ENCODE data around the gene KLHL10.
"Not testable (repeated sequence)": the region's sequence is repeated elsewhere in the genome, so short reads cannot be mapped to it uniquely, and the experiment has no call there.

Gene KLHL10

DNA sequence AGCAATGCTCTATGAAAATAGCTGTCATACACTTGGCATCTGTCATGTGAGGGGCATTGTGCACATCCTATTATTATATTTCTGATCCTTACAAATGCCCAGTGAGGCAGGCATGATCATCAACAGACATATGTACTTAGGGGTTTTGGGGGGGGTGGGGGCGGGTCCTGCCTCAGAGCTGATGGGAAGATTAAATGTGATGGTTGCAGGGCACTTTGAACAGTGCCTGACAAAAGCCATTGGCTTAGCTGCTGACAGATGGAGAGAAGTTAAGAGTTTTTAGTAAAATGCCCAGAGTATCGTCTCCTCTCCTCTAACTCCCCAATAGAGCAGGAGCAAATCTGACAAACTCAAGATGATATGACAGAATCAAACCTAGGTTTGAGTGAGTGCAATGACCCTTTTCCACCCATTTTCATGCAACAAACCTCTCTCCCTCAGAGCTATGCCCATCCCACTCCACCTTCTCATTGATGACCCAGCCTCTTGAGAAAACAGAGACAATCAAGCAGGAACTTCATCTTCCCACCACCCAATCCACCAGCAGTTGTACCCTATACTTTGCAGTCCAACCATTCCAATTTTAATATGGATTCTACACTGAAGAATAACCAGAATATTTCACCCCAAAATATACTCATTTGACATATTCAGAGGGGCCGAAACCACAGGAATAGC, 22.8 kb downstream of the KLHL10 start:
- FAIRE-seq, result no peak

DNA sequence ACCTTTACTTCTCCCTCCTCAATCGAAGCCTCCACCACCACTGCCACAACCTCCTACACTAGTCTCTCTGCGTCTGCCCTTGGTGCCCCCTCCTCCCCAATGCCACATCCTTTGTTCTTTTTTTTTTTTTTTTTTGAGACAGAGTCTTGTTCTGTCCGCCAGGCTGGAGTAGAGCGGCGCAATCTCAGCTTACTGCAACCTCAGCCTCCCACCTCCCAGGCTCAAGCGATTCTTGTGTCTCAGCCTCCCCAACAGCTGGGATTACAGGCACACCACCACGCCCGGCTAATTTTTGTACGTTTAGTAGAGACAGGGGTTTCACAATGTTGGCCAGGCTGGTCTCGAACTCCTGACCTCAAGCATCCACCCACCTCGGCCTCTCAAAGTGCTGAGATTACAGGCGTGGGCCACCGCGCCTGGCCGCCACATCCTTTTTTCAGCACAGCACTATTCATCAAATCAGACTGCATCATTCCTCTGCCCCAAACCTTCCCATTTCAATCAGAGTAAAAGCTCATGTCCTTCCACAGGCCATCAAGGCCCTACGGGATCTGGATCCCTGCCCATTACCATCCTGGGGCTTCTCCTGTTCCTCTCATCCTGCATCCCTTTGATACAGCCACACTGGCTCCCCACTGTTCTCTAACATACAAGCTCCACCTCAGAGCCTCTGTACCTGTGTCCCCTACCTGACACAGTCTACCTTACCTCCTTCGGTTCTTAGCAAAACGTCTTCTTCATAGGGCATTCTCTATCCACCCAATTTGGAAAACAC, 25.6 kb downstream of the KLHL10 start:
- no peak for FAIRE-seq

DNA sequence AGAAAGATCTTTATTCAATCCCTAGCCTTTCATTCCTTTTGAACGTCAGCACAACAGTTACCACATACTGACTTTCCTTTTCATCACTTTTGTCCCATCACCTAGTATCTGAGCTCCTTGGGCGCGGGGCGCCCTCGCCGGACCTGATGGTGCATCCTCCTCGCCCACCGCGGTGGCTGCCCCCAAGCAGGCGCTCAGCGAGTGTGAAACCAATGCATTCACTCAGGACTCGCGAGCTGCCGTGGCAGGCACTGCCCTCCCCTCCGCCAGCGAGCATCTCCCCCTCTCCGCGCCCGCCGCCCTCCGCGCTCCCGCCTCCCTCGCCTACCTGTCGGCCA, 26.8 kb downstream of the KLHL10 start:
- FAIRE-seq, result no peak

DNA sequence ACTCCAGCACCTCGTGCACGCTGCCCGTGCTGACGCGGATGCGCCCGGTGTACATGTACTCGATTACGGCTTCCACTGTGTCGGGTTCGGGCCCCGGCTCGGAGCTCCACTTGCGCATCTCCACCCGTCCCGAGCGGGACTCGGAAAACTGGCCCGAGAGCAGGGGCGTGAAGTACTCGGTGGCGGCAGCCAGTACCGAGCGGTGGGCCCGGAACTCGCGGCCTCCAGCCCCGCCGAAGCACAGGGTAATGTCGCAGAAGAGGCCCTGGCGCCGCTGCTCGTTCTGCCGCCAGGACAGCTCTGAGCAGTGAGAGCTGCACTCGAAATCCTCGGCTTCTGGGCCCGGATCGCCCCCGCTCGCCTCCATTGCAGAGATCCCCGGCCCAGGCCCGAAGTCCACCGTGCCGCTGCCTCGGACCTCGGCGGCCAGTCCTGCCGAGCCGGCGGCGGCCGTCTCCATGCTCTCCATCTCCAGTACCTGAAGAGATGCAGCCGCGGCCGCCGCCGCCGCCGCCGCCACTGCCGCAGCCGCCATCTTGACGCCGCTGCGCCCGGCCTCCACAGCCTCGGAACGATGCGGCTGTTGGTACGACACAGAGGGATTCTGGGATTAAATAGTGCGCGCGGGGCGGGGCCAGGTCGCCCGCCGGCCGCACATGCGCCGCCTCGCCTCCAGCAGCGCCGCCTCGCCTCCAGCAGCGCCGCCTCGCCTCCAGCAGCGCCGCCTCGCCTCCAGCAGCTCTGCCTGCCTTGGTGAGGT, 27.4 kb downstream of the KLHL10 start, which contains the start of gene KLHL11:
KLHL11 (minus strand) TSS at position 588 of the 760 bp plus-strand sequence; CDS start at position 535, 53 bp downstream.
- no peak for FAIRE-seq

DNA sequence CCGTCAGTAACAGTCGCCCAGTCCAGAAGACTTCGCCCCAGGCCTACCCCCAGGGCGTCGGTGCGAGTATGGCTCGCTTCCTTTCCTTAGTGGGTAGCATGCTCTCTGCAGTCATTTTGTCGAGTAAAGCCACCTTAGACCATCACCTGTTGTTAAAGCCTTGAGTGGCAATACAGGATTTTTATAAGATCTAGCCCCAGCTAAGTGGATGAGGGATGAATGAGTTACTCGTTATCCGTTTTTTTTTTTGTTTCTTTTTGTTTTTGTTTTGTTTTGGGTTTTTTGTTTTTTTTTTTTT, 27.9 kb downstream of the KLHL10 start:
- FAIRE-seq, result no peak

DNA sequence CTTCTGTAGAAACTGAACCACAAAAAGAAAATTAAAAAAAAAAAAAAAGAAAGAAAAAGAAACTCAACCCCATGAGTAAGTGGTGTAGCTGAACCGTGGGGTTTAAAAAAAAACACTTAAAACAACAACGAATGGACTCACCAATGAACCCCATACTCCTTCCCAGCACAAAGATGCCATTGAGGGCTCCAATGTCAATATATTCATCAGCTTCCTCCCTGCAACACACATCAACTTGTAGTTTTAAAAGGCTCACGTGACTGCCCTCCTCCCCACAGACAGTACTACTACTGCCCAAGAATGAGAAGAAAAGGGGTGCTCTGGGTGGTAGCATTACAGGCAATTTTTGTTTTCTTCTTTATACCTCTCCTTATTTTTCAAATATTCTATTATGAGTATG, 30.9 kb downstream of the KLHL10 start:
- FAIRE-seq, result no peak

DNA sequence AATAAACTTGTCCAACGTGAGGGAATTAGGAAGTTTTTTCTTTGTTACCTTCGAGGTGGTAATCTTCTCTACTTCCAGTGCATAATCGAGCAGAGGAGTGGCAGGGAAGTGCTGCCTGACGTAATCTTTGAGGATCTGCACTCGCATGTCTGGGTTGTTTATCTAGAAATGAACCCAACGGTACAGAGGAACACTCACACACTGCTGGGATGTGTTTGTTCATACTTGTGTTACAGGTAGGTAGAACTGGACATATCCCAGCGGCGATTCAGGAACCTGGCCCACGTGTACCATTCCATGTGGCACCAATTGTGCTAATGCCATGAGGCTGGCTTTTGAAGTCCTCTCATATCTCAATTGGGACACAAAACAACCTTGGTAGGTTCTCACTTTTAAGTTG, 31.8 kb downstream of the KLHL10 start:
- FAIRE-seq, result no peak

DNA sequence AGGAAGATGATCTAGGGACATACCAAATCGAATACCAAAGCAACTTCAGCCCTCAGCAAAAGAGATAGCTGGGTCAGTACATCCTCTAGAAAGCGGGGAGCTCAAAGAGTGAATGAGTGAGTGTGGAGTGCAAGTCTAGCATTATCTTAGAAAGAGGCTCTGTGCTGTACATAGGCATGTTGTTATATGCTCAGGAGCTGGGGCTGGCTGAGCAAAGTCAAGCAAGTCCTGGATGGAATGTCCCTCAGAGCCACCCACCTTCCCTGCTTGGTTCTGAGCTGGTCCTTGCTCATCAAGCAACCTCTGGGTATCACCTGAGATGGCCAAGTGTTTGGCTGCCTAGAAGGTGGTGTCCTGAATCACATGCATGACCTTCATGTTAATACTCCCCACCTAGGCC, 32.5 kb downstream of the KLHL10 start:
- FAIRE-seq, result no peak

DNA sequence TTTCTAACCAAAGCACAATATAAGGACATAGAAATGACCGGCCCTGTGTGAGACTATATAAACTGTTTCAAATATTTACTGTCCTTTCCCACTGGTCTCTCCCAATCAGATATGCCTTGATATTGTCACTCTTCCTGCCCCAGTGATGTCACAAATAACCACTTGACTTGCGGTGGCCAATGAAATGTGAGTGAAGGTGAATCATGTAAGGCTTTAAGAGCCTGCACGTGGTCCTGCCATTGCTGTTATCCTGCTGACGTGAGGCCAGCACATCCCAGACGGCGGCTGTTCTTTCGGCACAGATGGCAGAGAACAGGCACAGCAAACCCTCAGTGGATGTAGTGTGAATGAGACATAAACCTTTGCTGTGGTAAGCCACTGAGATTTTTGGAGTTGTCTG, 33.0 kb downstream of the KLHL10 start:
- no peak for FAIRE-seq

DNA sequence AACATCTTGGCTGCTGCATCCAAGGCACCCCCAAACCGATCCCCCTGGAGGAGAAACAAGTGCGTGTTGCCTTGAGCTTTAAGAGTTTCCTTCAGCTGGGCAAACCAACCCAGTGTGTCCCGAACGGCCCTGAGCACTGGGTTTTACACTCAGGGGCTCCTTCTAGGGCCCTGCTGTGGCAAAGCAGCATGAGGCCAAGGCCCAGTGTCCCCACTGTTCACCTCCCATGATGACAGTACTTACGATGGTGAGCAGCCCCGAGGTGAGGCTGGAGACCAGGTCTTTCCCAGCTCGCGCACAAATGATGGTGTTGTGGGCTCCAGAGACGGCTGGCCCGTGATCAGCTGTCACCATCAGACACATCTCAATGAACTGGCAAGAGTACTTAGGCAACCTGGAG, 34.2 kb downstream of the KLHL10 start:
- FAIRE-seq, result no peak

DNA sequence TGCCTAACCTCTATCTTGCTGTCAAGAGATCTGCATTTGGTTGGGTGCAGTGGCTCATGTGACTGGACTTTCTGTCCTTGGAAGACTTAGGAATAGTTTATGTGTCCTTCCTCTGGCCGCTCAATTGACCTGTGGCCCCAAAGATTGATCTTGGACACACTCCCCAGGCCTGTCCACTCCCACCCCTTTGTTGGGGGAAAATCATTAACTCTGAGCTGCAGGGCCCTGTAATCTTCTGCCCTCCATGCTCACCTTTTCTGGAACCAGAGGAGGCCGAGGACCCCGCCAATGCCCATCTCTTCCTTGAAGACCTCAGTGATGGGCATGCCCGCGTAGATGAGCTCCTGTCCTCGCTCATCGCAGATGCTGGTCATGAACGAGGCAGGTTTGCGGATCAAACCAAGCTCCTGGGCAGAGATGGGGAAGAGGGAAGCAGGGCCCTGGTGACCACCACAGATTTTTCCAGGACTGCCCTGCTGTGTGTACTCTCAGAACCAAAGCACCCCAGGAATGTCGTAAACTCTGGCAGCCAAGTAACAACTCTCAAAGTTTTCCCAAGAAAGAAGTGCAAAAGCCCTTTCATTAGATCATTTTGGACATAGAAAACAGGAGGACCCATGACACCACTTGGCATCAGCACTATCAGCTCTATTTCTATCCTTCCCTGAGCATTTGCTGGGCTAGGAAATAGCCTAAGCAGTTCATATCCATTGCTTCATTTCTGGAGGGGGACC, 36.1 kb downstream of the KLHL10 start:
- FAIRE-seq, result no peak

DNA sequence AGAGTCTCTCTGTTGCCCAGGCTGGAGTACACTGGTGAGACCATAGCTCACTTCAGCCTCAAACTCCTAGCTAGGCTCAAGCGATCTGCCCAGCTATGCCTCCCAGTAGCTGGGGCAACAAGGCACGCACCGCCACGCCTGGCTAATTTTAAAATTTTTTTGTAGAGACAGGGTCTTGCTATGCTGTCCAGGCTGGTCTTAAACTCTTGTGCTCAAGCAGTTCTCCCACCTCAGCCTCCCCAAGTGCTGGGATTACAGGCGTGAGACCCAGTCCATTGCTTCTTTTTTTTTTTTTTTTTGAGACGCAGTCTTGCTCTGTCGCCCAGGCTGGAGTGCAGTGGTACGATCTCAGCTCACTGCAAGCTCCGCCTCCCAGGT, 36.7 kb downstream of the KLHL10 start:
- FAIRE-seq, result not testable (repeated sequence)

DNA sequence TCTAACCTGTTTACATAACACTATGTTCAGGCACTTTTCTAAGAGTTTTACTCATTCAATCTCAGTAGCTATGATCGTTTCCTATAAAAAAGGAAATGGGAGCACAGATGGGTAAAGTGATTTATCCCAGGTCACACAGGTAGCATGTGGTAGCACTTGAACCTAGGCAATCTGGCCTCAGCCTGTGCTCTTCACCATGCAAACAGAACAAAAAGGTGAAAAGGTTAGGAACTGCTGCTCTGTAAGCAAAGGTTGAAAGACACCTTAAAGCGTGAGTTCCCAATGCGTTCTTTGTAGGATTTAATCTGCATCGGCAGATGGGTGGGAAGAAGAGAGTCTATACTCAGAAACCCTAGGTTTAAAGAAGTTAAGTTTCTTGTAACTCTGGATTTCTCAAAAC, 42.5 kb downstream of the KLHL10 start:
- FAIRE-seq, result no peak

DNA sequence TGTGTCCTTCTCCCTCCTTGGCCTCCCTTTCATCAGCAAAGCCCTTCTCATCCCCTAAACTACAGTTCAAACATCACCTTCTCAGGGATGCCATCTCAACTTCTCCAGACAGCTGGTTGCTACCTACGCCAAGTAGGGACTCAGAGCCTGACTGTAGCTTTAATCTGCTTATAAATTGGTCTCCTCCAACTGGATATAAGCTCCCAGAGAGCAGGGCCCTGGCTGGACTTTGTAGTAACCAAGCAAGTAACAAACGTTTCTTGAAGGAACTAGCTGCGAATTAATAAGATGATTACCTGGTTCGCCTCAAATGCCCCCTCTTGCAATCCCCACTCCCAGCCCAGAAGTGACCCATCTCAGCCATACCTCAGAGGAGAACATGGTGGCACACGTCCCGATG, 45.1 kb downstream of the KLHL10 start:
- FAIRE-seq, result no peak

DNA sequence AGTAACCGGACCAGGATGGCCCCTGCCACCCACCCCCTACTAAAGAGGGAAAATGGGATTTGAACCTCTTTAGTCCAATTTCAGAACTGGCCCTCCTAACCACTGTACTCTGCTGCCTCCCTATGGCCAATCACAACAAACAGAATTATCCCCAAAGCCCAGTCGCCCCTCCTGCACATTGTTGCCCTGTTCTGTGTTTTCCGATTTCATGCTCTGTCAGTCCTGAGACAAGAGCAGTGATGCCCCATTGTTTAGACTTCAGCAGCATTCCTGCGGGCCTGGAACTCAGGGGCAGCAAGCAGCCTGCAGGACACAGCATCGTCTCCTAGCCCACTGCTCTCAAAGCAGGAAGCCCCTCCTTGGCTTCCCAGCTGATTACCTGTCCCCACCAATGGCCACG, 48.1 kb downstream of the KLHL10 start:
- no peak for FAIRE-seq

DNA sequence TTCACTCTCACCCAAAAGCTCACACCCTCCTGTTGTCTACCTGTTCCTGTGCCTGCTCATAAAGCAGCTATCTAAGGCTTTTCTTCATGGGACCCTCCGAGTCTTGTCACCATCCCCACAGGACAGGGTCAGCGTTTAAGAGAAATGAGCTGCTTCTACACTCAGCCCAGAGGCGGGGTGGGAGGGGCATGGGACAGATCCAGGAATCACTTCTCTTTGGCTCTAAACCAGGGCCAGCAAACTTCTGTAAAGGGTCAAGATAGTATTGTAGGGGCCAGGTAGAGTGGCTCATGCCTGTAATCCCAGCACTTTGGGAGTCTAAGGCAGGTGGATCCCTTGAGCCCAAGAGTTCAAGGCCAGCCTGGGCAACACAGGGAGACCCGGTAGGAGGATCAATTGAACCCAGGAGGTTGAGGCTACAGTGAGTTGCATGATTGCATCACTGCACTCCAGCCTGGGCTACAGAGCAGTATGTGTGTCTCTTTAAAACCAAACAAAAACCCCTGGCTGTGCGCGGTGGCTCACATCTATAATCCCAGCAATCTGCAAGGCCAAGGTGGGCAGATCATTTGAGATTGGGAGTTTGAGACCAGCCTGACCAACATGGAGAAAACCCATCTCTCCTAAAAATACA, 50.8 kb downstream of the KLHL10 start:
- no peak for FAIRE-seq

DNA sequence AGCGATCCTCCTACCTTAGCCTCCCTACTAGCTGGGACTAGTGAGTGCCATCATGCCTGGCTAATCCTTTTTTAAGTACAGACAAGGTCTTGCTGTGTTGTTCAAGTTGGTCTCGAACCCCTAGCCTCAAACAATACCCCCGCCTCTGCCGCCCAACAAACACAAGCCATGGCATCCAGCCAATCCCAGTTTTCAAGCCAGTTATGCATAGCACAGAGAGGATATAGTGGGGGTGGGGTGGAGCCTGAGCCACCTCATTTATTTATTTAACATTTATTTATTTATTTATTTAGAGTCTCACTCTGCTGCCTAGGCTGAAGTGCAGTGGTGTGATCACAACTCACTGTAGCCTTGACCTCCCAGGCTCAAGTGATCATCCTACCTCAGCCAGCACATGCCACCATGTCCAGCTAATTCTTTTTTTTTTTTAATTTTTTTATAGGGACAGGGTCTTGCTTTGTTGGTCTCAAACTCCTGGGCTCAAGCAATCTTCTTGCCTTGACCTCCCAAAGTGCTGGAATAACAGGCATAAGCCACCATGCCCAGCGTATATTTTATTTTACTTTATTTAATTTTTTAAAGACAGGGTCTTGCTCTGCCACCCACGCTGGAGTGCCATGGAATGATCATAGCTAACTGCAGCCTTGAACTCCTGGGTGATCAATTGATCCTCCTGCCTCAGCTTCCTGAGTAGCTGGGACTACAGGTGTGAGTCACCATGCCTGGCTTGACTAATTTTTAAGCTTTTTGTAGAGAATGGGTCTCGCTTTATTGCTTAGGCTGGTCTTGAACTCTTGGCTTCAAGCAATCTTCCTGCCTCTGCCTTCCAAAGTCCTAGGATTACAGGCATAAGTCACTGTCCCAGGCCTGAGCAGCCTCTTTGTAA, 53.8 kb downstream of the KLHL10 start:
- FAIRE-seq, result no peak

DNA sequence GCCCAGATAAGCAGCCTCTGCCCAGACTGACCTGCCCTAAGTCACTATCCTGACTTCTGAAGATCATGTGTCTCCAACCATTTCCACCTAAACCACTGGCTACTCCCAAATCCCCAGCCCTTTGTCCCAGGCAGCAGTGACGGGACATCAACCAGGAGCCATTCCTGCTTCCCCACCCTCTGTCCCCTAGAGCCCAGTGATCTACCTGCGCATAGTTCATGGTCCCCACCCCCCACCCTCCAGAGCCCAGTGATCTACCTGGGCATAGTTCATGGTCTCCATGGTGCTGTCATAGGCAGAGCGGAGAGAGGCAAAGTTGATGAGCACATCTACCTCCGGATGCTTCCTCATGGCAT, 54.4 kb downstream of the KLHL10 start:
- FAIRE-seq, result no peak

DNA sequence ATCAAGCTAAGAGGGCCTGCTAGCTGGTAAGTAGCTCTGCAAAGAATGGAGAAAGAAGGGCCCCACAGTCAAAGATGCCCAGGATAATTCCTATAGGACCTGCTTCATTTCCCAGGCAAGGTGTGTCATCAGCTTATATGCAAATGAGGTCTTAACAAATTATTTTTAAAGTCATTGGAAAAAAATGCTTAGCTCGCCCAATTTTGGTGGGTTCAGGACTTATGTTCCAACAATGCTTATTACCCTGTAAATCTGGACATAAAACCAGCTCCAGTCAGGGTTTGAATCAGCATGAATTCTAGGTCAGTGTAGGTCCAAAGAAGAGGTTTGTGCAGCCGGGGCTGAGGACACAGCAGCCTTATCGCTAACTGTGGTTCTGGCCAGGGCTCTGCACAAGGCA, 55.8 kb downstream of the KLHL10 start:
- no peak for FAIRE-seq

DNA sequence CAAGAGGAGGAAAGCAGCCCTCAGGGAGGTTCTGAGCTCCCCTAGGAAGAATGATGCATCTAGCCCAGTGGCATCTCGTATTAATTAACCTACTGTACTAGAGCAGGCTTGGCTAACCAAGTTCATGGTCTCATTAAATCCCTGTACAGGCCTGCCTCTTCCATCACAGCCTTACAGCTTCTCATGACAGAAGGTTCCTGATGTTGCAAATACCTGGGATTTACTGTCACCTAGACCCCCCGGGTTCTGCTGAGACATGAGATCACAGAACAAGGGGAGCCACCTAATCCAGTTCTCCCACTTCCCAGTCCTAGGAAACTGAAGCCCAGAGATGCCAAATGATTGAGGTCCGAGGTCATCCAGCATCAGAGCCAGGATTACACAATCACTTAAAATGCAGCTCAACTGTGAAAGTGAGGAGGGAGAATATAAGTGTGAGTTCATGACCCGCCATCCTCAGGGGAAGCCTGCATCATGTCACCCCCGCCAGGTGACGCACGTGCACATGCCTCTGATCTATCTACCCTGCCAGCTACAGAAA, 57.2 kb downstream of the KLHL10 start:
- FAIRE-seq, result no peak

DNA sequence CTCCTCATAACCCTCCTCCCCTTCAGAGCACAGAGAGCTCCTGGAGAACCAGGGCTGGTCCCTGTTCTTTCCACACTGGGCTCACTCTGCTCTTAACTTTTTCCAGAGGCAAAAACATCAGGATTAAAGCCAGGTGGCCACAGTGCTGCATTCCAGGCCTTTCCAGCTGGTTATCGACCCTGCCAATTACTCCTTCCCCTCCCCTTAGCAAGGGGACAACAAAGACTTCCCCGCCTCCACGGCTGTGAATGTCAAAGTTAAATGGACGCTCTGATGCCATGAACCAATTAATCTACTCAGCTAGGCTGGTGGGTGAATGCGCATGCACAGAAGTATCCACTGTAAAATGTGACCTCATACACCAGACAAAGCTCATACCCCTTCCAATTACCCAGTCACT, 58.0 kb downstream of the KLHL10 start:
- no peak for FAIRE-seq

DNA sequence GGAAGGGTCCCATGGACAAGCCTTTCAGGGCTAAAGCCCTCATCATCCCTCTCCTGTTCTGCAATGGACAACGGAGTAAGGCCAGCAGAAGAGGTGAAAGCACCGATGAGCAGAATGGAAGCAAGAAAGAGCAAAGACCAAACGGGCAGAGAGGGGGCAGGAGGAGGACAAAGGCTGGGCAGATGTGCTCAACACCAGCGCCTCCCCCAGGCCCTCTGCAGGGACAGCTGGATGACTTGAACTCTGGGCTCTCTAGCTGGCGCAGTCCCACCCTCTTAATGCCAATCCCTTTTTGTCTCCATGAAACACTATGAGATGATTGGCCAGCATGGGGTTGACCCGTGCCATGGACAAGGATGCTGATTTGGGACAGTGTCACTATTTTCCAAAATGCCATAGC, 59.1 kb downstream of the KLHL10 start:
- no peak for FAIRE-seq
